GM12878 (cell line): ENCODE measurements around the gene IGSF23. TPM values are rescaled to one million over a fixed set of nuclear protein-coding genes. Genes with fewer than 3 reads are reported as not detected.

ENCODE experiments used
- ATAC-seq: fragments of 200-7000 bp; cut with Tn5 transposase; 3 replicates; pipeline ENCODE4 v1.9.1; 2020; ENCODE audit warnings: mild to moderate bottlenecking, moderate library complexity
- BruUV-seq: library from RNA; stranded (reverse); fragments of 400-500 nt; replicated peaks from 2 replicates; lab custom pipeline; 2021; lab: Mats Ljungman, UMichigan
- CTCF ChIA-PET: fragments of 300-600 bp; sonication (Branson Sonifier 250); formaldehyde crosslinking; extraction: SDS; loops from one replicate; lab custom pipeline; 2021; ENCODE audit warnings: inconsistent platforms; lab: Yijun Ruan, JAX
- POLR2A ChIA-PET: fragments of 350-600 bp; formaldehyde crosslinking; extraction: SDS; loops from one replicate; lab custom pipeline; 2021; ENCODE audit warnings: inconsistent platforms; lab: Charles Lee
- RAD21 ChIA-PET: fragments of 300-600 bp; sonication (Branson Sonifier 250); formaldehyde crosslinking; loops from one replicate; lab custom pipeline; 2023; ENCODE audit warnings: antibody characterized with exemption; ENCODE audit not compliant: unreplicated experiment; lab: Charles Lee
- SMC1A ChIA-PET: fragments of 300-600 bp; sonication (Branson Sonifier 250); formaldehyde crosslinking; loops from one replicate; lab custom pipeline; 2023; ENCODE audit not compliant: unreplicated experiment, uncharacterized antibody; lab: Charles Lee
- DNase-seq: peaks from one replicate; pipeline ENCODE4 v3.0.0-alpha.2; 2011; ENCODE audit warnings: low read depth, low spot score
- FAIRE-seq: peaks from 3 replicates; lab custom pipeline; 2011; peaks lifted over from hg19 to GRCh38; lab: Jason Lieb, UNC
- H2AFZ ChIP-seq: 2 replicates; pipeline ENCODE4 v1.6.0; 2011; ENCODE audit warnings: low read depth, low read length, control low read depth; ENCODE audit not compliant: control insufficient read depth
- H3K27ac ChIP-seq: 2 replicates; pipeline ENCODE4 v1.5.1; 2011; ENCODE audit warnings: control low read depth; ENCODE audit not compliant: control insufficient read depth, insufficient read depth
- H3K27me3 ChIP-seq, 2 experiments: replicated peaks in 1 of 2; 2 replicates each; pipeline versions ENCODE4 v1.6.0 to v1.6.1; 2011; ENCODE audit warnings: low read length in 1 of 2; ENCODE audit not compliant: control insufficient read depth in 2 of 2, insufficient read depth in 2 of 2
- H3K36me3 ChIP-seq, 2 experiments: 2 replicates each; pipeline ENCODE4 v1.5.1; 2011; ENCODE audit warnings: low read length in 1 of 2; ENCODE audit not compliant: control insufficient read depth in 2 of 2, insufficient read depth in 2 of 2
- H3K4me1 ChIP-seq: 2 replicates; pipeline ENCODE4 v1.6.1; 2011; ENCODE audit warnings: mild to moderate bottlenecking, low read length, moderate library complexity, mixed read lengths; ENCODE audit not compliant: control insufficient read depth, insufficient read depth
- H3K4me2 ChIP-seq: 2 replicates; pipeline ENCODE4 v1.6.0; 2011; ENCODE audit warnings: control low read depth; ENCODE audit not compliant: control insufficient read depth, insufficient read depth
- H3K4me3 ChIP-seq: fragments of 200-600 bp; sonication (generic); 2 replicates; pipeline ENCODE4 v1.5.1; 2016
- H3K79me2 ChIP-seq: 2 replicates; pipeline ENCODE4 v1.6.0; 2011; ENCODE audit warnings: low read length; ENCODE audit not compliant: control insufficient read depth, insufficient read depth
- H3K9ac ChIP-seq: 2 replicates; pipeline ENCODE4 v1.8.0; 2011; ENCODE audit warnings: low read length, control low read depth, mixed read lengths; ENCODE audit not compliant: control insufficient read depth, insufficient read depth
- H3K9me3 ChIP-seq: replicated peaks from 3 replicates; pipeline ENCODE4 v1.5.1; 2011; ENCODE audit warnings: mild to moderate bottlenecking, low read length; ENCODE audit not compliant: control insufficient read depth, insufficient read depth
- H4K20me1 ChIP-seq: 2 replicates; pipeline ENCODE4 v1.6.0; 2011; ENCODE audit not compliant: control insufficient read depth, insufficient read depth
- BCLAF1 ChIP-seq: fragments of 450-650 bp; IDR thresholded peaks from 2 replicates; pipeline ENCODE4 v1.6.1; 2017; ENCODE audit warnings: antibody characterized with exemption, mild to moderate bottlenecking, moderate library complexity
- BHLHE40 ChIP-seq, 2 experiments: fragments of 450-650 bp in 1 of 2; IDR thresholded peaks; 2 replicates each; pipeline ENCODE4 v1.6.1; 2011 to 2017; ENCODE audit warnings: low read depth in 2 of 2, borderline replicate concordance in 1 of 2, improper control_type of control experiment in 1 of 2, low read length in 1 of 2, mild to moderate bottlenecking in 1 of 2
- CBX3 ChIP-seq: fragments of 200-600 bp; sonication (generic); IDR thresholded peaks from 2 replicates; pipeline ENCODE4 v1.6.1; 2016; ENCODE audit warnings: low read depth, borderline replicate concordance
- HSF1 ChIP-seq: fragments of 150-350 bp; IDR thresholded peaks from 2 replicates; pipeline ENCODE4 v1.6.1; 2014; ENCODE audit warnings: mild to moderate bottlenecking, low read depth, low read length
- JUNB ChIP-seq: IDR thresholded peaks from 2 replicates; pipeline ENCODE4 v1.6.1; 2016; ENCODE audit warnings: antibody characterized with exemption, mild to moderate bottlenecking
- JUND ChIP-seq: IDR thresholded peaks from 2 replicates; pipeline ENCODE4 v1.6.1; 2012; ENCODE audit warnings: low read depth, mild to moderate bottlenecking, low read length, improper control_type of control experiment, moderate library complexity
- MTA3 ChIP-seq: IDR thresholded peaks from 2 replicates; pipeline ENCODE4 v1.6.1; 2012; ENCODE audit warnings: low read length, inconsistent platforms, borderline replicate concordance
- MXI1 ChIP-seq: fragments of 150-350 bp; IDR thresholded peaks from 2 replicates; pipeline ENCODE4 v1.6.1; 2011; ENCODE audit warnings: low read depth, mild to moderate bottlenecking, inconsistent platforms, low read length, improper control_type of control experiment
- MYB ChIP-seq: fragments of 150-350 bp; IDR thresholded peaks from 2 replicates; pipeline ENCODE4 v1.6.1; 2014; ENCODE audit warnings: mild to moderate bottlenecking, low read depth, low read length, borderline replicate concordance
- NFXL1 ChIP-seq: fragments of 450-650 bp; IDR thresholded peaks from 2 replicates; pipeline ENCODE4 v1.6.1; 2017; ENCODE audit warnings: antibody characterized with exemption, mild to moderate bottlenecking, borderline replicate concordance
- NRF1 ChIP-seq: conservative IDR thresholded peaks from 2 replicates; pipeline ENCODE4 v1.6.1; 2011; ENCODE audit warnings: mild to moderate bottlenecking, low read depth, low read length, improper control_type of control experiment
- PAX8 ChIP-seq: fragments of 450-650 bp; IDR thresholded peaks from 2 replicates; pipeline ENCODE4 v1.6.1; 2017; ENCODE audit warnings: mild to moderate bottlenecking, moderate library complexity
- POU2F2 ChIP-seq: IDR thresholded peaks from 3 replicates; pipeline ENCODE4 v1.6.1; 2011; ENCODE audit warnings: low read depth, mild to moderate bottlenecking, low read length, borderline replicate concordance
- RFX5 ChIP-seq: IDR thresholded peaks from 2 replicates; pipeline ENCODE4 v1.6.1; 2011; ENCODE audit warnings: low read depth, low read length, improper control_type of control experiment
- SMARCA5 ChIP-seq: fragments of 450-650 bp; IDR thresholded peaks from 2 replicates; pipeline ENCODE4 v1.6.1; 2017; ENCODE audit warnings: mild to moderate bottlenecking
- STAT3 ChIP-seq: IDR thresholded peaks from 2 replicates; pipeline ENCODE4 v1.6.1; 2011; ENCODE audit warnings: low read depth, low read length, improper control_type of control experiment
- ZNF207 ChIP-seq: fragments of 450-650 bp; IDR thresholded peaks from 2 replicates; pipeline ENCODE4 v1.6.1; 2014; ENCODE audit warnings: antibody characterized with exemption, mild to moderate bottlenecking, borderline replicate concordance
- ZSCAN29 ChIP-seq: fragments of 450-650 bp; IDR thresholded peaks from 2 replicates; pipeline ENCODE4 v1.6.1; 2017; ENCODE audit warnings: mild to moderate bottlenecking, moderate library complexity
- WGBS: methylation state at CpG from one replicate; pipeline ENCODE4 v1.1.6; 2016; ENCODE audit warnings: low lambda C conversion rate; ENCODE audit not compliant: insufficient replicate concordance, insufficient coverage; ENCODE audit errors: missing lambda C conversion rate; 5-methylcytosine and 5-hydroxymethylcytosine counted together
- in situ Hi-C: fragments of 300-500 bp; cut with MboI; formaldehyde crosslinking; loops from 9 replicates; pipeline ENCODE4 v1.14.3; 2018; ENCODE audit warnings: mixed read lengths
- intact Hi-C: fragments of 100-400 bp; cut with micrococcal nuclease; formaldehyde crosslinking; loops from one replicate; pipeline ENCODE4 v1.14.2; 2022; ENCODE audit not compliant: unreplicated experiment
- polyA plus RNA-seq, 11 experiments: library from polyadenylated mRNA; depleted of rRNA in 4 of 11; unstranded in 6 of 11; stranded (reverse) in 5 of 11; fragments of >200 nt; fragmentation: Nextera tagmentation in 4 of 11; fragmentation: Illumina TruSeq in 1 of 11; extraction: Ambion mirVana in 4 of 11; extraction: Trizol in 1 of 11; gene quantifications; 1 replicate in 1 of 11; 2 replicates in 10 of 11; pipeline versions ENCODE4 v1.2.1 to v1.2.3, GENCODE V29; 2011 to 2016; ENCODE audit warnings: inconsistent platforms in 2 of 11, missing spikeins in 2 of 11, low read depth in 1 of 11
- total RNA-seq, 4 experiments: library from RNA; depleted of rRNA in 3 of 4; stranded (reverse); fragments of >200 nt in 3 of 4; fragmentation: Illumina TruSeq in 1 of 4; extraction: Trizol in 1 of 4; gene quantifications; 2 replicates each; pipeline versions ENCODE4 v1.2.1 to v1.2.3, GENCODE V29; 2013 to 2021

The IGSF23 gene
- total and polyA plus RNA-seq, 10 of the 15 experiments (the other 5 are each of a cell fraction or from before 2014, with no cell fraction given): not detected

- CTCF ChIA-PET: interaction anchor here (0.6 to 2.5 kb wide), 5 partner anchors 19 to 182 kb away, joined by 3 to 6 read pairs (median 4); no protein-coding TSS in a partner anchor
- no peak overlapping the region for H3K4me2 ChIP-seq
- RAD21 ChIA-PET: no interaction called here
- TF ChIP-seq NFXL1 (no peak), STAT3 (no peak), JUND (no peak), ZSCAN29 (no peak), MYB (no peak), MXI1 (no peak), NRF1 (no peak), RFX5 (no peak), HSF1 (no peak), CBX3 (no peak), MTA3 (no peak), ZNF207 (no peak), BHLHE40 (IDR thresholded peaks at IDR 0.05; ENCODE audit: borderline replicate concordance in 1 of 2, low read depth in 2 of 2, low read length in 1 of 2) (no peak), JUNB (no peak), SMARCA5 (no peak), PAX8 (no peak), POU2F2 (no peak), BCLAF1 (no peak)
Measured at GRCh38 chr19:44635581-44636438, 22.4 kb downstream of the IGSF23 start.

More at GRCh38 chr19:44635581-44636438, 22.4 kb downstream of the IGSF23 start:
- FAIRE-seq (no peak), ATAC-seq (no peak), DNase-seq (no peak)
- H3K27me3 ChIP-seq: no peaks in the 10 kb centered on the region
- H3K79me2 ChIP-seq: no peaks in the 10 kb centered on the region
- in situ Hi-C loops: no loop called here
- H2AFZ ChIP-seq: no peak overlapping the region
- ChIA-PET POLR2A (no interaction called here), SMC1A (interaction anchor here (0.9 to 1.1 kb wide), 2 partner anchors 19 to 54 kb away, joined by 3 read pairs; no protein-coding TSS in a partner anchor)
- intact Hi-C loops: no loop called here
- WGBS: 22% methylated on average over 3 of the region's 3 CpGs
- H3K27ac ChIP-seq: no peak overlapping the region
- no peaks in the 10 kb centered on the region for H3K4me1 ChIP-seq
- no peak overlapping the region for H3K4me3 ChIP-seq
- BruUV-seq: no TSS peak
- no peaks in the 10 kb centered on the region for H3K9me3 ChIP-seq
- no peaks in the 10 kb centered on the region for H4K20me1 ChIP-seq
- H3K9ac ChIP-seq: no peak overlapping the region
- no peaks in the 10 kb centered on the region for H3K36me3 ChIP-seq
